Calu3 (cell line): Measurements from ENCODE around the gene CDH4. TPM values are rescaled to one million over a fixed set of nuclear protein-coding genes. Genes with fewer than 3 reads are reported as not detected.

Experiments used
- BruUV-seq: library from RNA; stranded (reverse); fragments of 400-500 nt; replicated peaks from 2 replicates; lab custom pipeline; 2021; lab: Mats Ljungman, UMichigan
- CTCF ChIA-PET: fragments of 300-600 bp; sonication (Branson Sonifier 250); formaldehyde crosslinking; loops from one replicate; lab custom pipeline; 2022; ENCODE audit warnings: antibody characterized with exemption; lab: Charles Lee
- DNase-seq: peaks from one replicate; pipeline ENCODE4 v3.0.0; 2022
- H3K27ac Mint-ChIP-seq: one replicate; pipeline ENCODE4 v1.8.0; 2022; ENCODE audit warnings: mixed read lengths; ENCODE audit not compliant: unreplicated experiment
- H3K27me3 Mint-ChIP-seq: one replicate; pipeline ENCODE4 v1.8.0; 2022; ENCODE audit warnings: mixed read lengths; ENCODE audit not compliant: unreplicated experiment
- H3K36me3 Mint-ChIP-seq: one replicate; pipeline ENCODE4 v1.8.0; 2022; ENCODE audit warnings: mild to moderate bottlenecking, moderate library complexity, mixed read lengths; ENCODE audit not compliant: insufficient read depth, unreplicated experiment
- H3K4me1 Mint-ChIP-seq: one replicate; pipeline ENCODE4 v1.8.0; 2022; ENCODE audit warnings: mild to moderate bottlenecking, low read depth, mixed read lengths; ENCODE audit not compliant: unreplicated experiment
- H3K4me3 Mint-ChIP-seq: one replicate; pipeline ENCODE4 v1.8.0; 2022; ENCODE audit warnings: mild to moderate bottlenecking, low read depth, moderate library complexity, mixed read lengths; ENCODE audit not compliant: unreplicated experiment
- H3K9me3 Mint-ChIP-seq: one replicate; pipeline ENCODE4 v1.8.0; 2022; ENCODE audit warnings: low read depth, mixed read lengths; ENCODE audit not compliant: unreplicated experiment
- intact Hi-C: fragments of 100-400 bp; cut with micrococcal nuclease; formaldehyde crosslinking; loops from one replicate; pipeline ENCODE4 v1.10.0; 2022; ENCODE audit not compliant: unreplicated experiment
- microRNA-seq: library from miRNA; unstranded; fragments of <30 nt; microRNA quantifications from one replicate; pipeline ENCODE4 v1.2.0, GENCODE V29; 2022
- total RNA-seq: library from RNA; stranded (reverse); gene quantifications from 2 replicates; pipeline ENCODE4 v1.2.3, GENCODE V29; 2022
- TF ChIP-seq, protein P1 (sequence below): fragments of 200-600 bp; IDR thresholded peaks from one replicate; pipeline ENCODE4 v1.8.0; 2022; ENCODE audit warnings: antibody characterized with exemption; ENCODE audit not compliant: unreplicated experiment

The CDH4 gene
- total RNA-seq, 1 experiment from 2014 or later: not detected

DNA sequence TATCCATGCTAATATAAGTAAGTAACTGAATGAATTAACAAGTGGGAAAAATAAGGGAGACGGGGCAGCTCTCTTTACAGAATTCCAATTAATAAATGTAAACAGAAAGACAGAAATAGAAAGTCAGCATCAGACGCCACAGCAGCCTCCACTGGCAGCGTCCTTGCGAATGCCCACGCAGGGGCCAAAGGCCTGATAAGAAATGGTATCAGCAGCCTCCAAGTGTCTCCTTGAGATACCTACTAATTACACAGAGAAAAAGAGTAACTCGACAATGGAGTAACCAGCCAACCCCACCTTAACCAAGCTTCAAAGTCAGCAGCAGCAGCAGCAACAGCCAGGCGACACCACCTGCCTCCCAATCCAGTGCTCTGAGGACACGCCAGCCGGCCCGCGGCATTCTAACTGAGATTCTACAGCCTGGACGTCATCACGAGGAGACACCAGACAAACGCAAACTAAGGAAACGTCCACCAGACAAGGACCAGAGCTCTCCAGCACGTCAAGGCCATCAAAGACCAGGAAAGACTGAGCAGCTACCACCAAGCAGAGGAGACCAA is 734.8 kb downstream of the CDH4 start:
- no peaks in the 10 kb centered on the region for H3K27me3 Mint-ChIP-seq
- no peaks in the 10 kb centered on the region for H3K4me1 Mint-ChIP-seq
- DNase-seq: no peak
- BruUV-seq: no TSS peak
- TF ChIP-seq, protein P1, sequence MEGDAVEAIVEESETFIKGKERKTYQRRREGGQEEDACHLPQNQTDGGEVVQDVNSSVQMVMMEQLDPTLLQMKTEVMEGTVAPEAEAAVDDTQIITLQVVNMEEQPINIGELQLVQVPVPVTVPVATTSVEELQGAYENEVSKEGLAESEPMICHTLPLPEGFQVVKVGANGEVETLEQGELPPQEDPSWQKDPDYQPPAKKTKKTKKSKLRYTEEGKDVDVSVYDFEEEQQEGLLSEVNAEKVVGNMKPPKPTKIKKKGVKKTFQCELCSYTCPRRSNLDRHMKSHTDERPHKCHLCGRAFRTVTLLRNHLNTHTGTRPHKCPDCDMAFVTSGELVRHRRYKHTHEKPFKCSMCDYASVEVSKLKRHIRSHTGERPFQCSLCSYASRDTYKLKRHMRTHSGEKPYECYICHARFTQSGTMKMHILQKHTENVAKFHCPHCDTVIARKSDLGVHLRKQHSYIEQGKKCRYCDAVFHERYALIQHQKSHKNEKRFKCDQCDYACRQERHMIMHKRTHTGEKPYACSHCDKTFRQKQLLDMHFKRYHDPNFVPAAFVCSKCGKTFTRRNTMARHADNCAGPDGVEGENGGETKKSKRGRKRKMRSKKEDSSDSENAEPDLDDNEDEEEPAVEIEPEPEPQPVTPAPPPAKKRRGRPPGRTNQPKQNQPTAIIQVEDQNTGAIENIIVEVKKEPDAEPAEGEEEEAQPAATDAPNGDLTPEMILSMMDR: no peak
- CTCF ChIA-PET: no interaction called here
- peaks cover 4% of the 10 kb centered on the region for H3K9me3 Mint-ChIP-seq
- peaks cover 54% of the 10 kb centered on the region for H3K36me3 Mint-ChIP-seq
- no peak overlapping the region for H3K27ac Mint-ChIP-seq
- no peak overlapping the region for H3K4me3 Mint-ChIP-seq
- intact Hi-C loops: no loop called here

GRCh38 chr20:61988665-61989064 is 736.6 kb downstream of the CDH4 start:
- no TSS peak for BruUV-seq
- DNase-seq: no peak
- CTCF ChIA-PET: no interaction called here
- TF ChIP-seq, protein P1: no peak
- intact Hi-C loops: no loop called here
- H3K9me3 Mint-ChIP-seq: peaks cover 12% of the 10 kb centered on the region
- H3K27me3 Mint-ChIP-seq: no peaks in the 10 kb centered on the region
- H3K4me3 Mint-ChIP-seq: no peak overlapping the region
- peaks cover 54% of the 10 kb centered on the region for H3K36me3 Mint-ChIP-seq
- H3K4me1 Mint-ChIP-seq: no peaks in the 10 kb centered on the region
- no peak overlapping the region for H3K27ac Mint-ChIP-seq

DNA sequence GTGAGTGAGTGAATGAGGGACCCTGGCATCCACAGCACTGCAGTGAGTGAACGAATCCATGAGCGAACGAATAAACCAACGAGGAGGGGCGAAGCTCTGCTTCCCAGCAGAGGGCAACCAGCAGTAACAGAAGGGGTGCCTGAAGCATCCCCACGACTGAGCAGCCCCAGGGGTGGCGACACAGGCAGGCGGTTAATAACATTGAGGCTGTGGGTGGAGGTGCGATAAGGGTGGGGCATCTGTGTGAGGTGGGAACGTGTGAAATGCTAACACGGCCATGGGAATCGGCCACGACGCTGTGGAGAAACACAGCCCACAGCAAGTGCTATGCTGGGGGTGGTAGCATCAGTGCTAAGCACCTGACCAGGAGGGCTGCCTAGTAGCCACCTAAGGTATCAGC is 737.7 kb downstream of the CDH4 start:
- CTCF ChIA-PET: no interaction called here
- Mint-ChIP-seq H3K36me3 (peaks cover 54% of the 10 kb centered on the region), H3K4me3 (no peak overlapping the region), H3K27me3 (no peaks in the 10 kb centered on the region), H3K4me1 (no peaks in the 10 kb centered on the region), H3K27ac (no peak overlapping the region), H3K9me3 (peaks cover 12% of the 10 kb centered on the region)
- intact Hi-C loops: no loop called here
- TF ChIP-seq, protein P1: no peak
- DNase-seq: no peak
- BruUV-seq: no TSS peak

Small RNAs within 50 kb of the gene (microRNA-seq; reads per million reads assigned to microRNA genes)
- 6.0 reads per million, percentile 20 among the genes with 10 or more reads in this experiment for gene MIR1257
